Measurements from ENCODE around the gene CTTN. TPM values are rescaled to one million over a fixed set of nuclear protein-coding genes. Genes with fewer than 3 reads are reported as not detected.

Gene CTTN
- 155 TPM for total RNA-seq (ENCODE audit: insufficient read depth, low replicate concordance)

- DNase-seq (ENCODE audit: low spot score) = peak; percentile 82
Observed at GRCh38 chr11:70397983-70398833, at the start of gene CTTN. TSS of gene CTTN (plus strand) at chr11:70398529. CDS start at chr11:70407298, 8,769 bp downstream.

- no peak for DNase-seq (ENCODE audit: low spot score)
Observed at GRCh38 chr11:70348608-70349007, 49.7 kb upstream of the CTTN start.

- DNase-seq (ENCODE audit: low spot score) = no peak
Observed at GRCh38 chr11:70351646-70352045, 46.7 kb upstream of the CTTN start.

- DNase-seq (ENCODE audit: low spot score) = no peak
Observed at GRCh38 chr11:70352100-70352499, 46.2 kb upstream of the CTTN start.

- DNase-seq (ENCODE audit: low spot score) = no peak
Observed at GRCh38 chr11:70352601-70353000, 45.7 kb upstream of the CTTN start.

GRCh38 chr11:70353329-70353728 lies 45.0 kb upstream of the CTTN start:
- DNase-seq (ENCODE audit: low spot score) = no peak

GRCh38 chr11:70353900-70354568 lies 44.3 kb upstream of the CTTN start:
- DNase-seq (ENCODE audit: low spot score) = no peak

- no peak for DNase-seq (ENCODE audit: low spot score)
Observed at GRCh38 chr11:70354629-70355028, 43.7 kb upstream of the CTTN start.

GRCh38 chr11:70358753-70359152 lies 39.6 kb upstream of the CTTN start:
- no peak for DNase-seq (ENCODE audit: low spot score)

GRCh38 chr11:70359451-70360205 lies 38.7 kb upstream of the CTTN start:
- DNase-seq (ENCODE audit: low spot score) = no peak

- no peak for DNase-seq (ENCODE audit: low spot score)
Observed at GRCh38 chr11:70360211-70360610, 38.1 kb upstream of the CTTN start.

GRCh38 chr11:70364178-70364577 lies 34.2 kb upstream of the CTTN start:
- peak; percentile 91 for DNase-seq (ENCODE audit: low spot score)

GRCh38 chr11:70364745-70365543 lies 33.4 kb upstream of the CTTN start:
- DNase-seq (ENCODE audit: low spot score) = no peak

- DNase-seq (ENCODE audit: low spot score) = no peak
Observed at GRCh38 chr11:70365544-70365927, 32.8 kb upstream of the CTTN start.

- DNase-seq (ENCODE audit: low spot score) = no peak
Observed at GRCh38 chr11:70367071-70367470, 31.3 kb upstream of the CTTN start.

- DNase-seq (ENCODE audit: low spot score) = no peak
Observed at GRCh38 chr11:70368961-70369360, 29.4 kb upstream of the CTTN start.

- no peak for DNase-seq (ENCODE audit: low spot score)
Observed at GRCh38 chr11:70371241-70371640, 27.1 kb upstream of the CTTN start.

- DNase-seq (ENCODE audit: low spot score) = no peak
Observed at GRCh38 chr11:70372076-70372475, 26.3 kb upstream of the CTTN start.

GRCh38 chr11:70376621-70377020 lies 21.7 kb upstream of the CTTN start:
- DNase-seq (ENCODE audit: low spot score) = no peak

GRCh38 chr11:70377645-70378044 lies 20.7 kb upstream of the CTTN start:
- no peak for DNase-seq (ENCODE audit: low spot score)

GRCh38 chr11:70378506-70379134 lies 19.7 kb upstream of the CTTN start:
- DNase-seq (ENCODE audit: low spot score) = no peak
